GM18873 (cell line): ENCODE measurements around the gene AFP.
"Not testable (repeated sequence)": the region's sequence is repeated elsewhere in the genome, so short reads cannot be mapped to it uniquely, and the experiment has no call there.

ENCODE experiments used
- ATAC-seq: cut with Tn5 transposase; IDR thresholded peaks from one replicate; pipeline ENCODE4 v1.9.1; 2021; ENCODE audit warnings: mild to moderate bottlenecking, moderate library complexity, moderate number of reproducible peaks; ENCODE audit not compliant: unreplicated experiment, low FRiP score

Gene AFP

DNA sequence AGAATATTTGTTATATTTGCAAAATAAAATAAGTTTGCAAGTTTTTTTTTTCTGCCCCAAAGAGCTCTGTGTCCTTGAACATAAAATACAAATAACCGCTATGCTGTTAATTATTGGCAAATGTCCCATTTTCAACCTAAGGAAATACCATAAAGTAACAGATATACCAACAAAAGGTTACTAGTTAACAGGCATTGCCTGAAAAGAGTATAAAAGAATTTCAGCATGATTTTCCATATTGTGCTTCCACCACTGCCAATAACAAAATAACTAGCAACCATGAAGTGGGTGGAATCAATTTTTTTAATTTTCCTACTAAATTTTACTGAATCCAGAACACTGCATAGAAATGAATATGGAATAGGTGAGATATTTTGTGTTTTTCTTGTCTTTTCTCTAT, at the start of gene AFP:
Gene AFP (plus strand): TSS at position 238 of the 400 bp plus-strand sequence. CDS start 42 bp downstream, at position 280.
- no peak for ATAC-seq

DNA sequence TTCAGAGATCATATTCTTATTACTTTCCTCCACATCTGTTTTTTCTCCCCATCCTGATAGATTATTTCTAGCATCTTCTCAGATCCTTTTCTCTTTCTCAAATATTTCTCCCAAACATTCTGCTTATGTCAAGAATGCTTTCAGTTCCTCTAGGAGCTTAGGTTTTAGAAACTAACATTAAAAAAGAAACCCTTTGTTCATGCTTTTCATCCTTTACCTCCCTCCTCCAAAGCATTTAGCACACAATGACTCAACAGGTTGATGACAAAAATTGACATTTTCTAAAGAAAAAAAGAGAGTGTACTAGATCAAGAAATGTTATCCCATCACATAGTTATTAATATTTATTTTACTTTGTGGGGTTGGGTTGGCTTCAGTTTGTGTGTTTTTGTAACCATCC, 48.5 kb upstream of the AFP start:
- ATAC-seq = no peak

DNA sequence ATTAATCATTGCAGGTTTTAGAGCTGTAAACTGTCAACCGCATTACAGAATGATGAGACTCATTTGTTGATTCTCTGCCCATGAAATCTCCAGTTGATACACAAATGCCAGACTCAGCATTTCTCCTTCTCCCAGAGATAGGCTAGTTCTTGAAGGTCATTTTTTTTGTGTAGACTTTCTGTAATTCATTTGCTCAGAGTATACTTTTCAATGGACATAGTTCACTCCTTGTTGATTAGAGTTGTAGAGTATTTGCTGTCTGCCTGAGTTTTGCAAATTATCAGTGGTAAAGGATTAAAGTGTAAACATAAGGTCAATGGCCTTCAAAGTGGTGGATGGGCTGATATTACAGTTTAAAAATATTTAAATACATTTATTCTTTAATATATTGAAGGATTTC, 47.1 kb upstream of the AFP start:
- no peak for ATAC-seq

DNA sequence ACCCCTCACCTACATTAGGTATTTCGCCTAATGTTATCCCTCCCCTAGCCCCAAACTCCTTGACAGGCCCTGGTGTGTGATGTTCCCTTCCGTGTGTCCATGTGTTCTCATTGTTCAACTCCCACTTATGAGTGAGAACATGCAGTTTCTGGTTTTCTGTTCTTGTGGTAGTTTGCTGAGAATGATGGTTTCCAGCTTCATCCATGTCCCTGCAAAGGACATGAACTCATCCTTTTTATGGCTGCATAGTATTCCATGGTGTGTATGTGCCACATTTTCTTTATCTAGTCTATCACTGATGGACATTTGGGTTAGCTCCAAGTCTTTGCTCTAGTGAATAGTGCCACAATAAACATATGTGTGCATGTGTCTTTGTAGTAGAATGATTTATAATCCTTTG, 46.4 kb upstream of the AFP start:
- not testable (repeated sequence) for ATAC-seq

DNA sequence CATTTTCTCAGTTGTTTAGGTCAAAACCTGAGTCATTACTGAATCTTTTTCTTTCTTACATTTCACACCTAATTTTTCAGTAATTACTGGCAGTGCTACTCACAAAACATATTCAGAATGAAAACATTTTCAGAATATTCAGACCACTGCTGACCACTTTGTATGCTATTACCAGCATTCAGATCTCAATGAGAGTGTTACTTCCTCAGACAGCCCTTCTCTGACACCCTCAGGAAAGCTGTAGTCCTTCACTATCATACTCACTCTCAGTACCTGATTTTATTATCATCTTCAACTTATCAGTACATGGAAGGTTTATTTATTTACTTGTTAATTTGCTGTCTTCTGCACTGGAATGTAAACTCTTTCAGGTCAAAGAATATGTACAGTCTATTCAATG, 44.2 kb upstream of the AFP start:
- no peak for ATAC-seq

DNA sequence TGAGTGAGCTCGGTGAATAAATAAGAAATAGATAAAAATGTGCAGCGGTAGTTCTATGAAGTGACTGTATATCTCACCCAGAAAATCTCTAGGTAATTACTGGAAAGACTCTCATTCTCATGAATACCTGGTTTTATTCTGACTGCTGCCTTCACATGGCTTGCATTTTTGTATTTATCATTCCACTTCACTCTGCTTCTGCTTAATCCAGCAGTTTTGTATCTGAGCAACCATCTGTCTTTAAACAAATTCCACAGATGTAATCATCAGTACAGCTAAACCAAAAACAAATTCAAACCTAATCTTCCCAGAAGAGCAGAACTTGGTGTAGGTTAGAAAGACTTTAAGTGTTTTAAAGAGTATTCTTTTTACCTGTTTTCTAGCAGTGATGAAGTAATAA, 43.1 kb upstream of the AFP start:
- no peak for ATAC-seq

DNA sequence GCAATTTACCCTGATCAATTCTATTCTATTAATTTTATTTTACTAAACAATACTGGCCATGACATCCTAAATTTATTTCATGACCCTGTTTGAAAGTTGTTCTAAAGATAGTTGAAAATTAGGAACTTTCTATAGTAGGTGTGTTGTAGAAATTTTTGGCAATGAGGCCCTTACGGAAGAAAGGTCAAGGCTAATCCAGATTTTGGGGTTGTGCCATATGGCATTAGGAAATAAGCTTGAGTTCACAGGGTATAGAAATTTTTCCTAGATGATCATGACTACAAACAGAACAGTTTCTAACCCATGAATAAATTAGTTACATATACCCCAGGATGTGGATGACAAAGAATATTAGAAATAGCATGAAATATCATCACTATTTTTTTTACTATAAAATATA, 39.7 kb upstream of the AFP start:
- no peak for ATAC-seq

DNA sequence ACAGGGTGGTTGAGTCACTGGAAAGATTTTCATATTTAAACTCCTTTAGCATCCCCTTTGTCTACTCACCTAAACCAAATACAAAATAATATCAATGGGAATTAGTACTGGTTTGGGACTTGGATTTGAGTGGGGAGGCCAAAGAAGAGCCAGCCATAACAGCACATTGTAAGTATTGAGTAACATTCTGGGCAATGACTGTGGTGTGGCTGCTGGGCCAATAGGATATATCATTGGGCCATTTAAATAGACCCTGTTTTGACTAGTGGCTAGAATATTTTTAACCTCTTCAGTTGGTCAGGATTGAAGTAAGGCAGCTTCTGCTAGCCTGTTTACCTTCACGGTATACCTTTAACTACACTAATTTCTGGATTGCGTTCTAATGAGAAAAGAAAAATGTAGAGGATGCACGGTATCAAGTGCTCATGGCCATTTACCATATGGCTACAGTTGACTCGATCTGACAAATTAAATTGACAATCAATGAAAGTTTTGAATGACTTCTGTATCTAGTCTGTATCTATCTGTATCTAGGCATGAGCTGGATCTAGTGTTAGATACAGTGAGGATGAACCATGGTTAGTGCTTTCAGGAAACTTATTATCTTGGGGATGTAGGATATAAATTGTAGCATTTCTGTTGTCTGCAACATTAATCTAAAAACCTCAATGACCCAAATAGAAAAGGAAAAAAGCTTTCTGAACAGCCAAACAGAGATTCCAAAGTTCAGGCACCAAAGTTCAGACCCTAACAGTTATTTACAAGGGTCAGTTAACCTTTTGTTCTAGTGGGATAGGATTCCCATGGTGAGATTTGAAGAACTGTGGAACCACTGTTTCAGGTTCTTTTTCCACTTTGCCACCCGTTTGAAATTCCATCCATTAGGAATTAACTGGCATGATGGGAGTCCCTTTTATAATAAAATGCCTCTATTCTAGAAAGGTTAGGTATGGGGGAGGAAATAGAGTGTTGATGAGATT, 38.7 kb upstream of the AFP start:
- ATAC-seq = no peak

DNA sequence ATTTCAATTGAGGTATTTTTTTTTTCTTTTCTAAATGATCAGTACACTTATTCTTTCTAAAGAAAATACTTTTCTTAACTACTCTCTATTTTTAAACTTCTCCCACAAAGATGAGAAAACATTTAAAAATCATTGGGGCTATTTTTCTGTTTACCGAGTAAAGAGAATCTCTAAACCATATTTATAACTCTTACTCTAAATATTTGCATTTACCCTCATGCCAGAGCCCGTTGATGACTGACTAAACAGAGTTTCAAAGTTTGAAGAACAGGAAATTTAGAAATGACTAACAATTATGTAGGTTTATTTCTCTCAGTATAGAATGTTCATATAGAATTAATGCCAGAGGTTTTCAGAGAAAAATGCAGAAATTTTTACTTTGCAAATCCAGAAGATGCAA, 34.6 kb upstream of the AFP start:
- ATAC-seq = no peak

DNA sequence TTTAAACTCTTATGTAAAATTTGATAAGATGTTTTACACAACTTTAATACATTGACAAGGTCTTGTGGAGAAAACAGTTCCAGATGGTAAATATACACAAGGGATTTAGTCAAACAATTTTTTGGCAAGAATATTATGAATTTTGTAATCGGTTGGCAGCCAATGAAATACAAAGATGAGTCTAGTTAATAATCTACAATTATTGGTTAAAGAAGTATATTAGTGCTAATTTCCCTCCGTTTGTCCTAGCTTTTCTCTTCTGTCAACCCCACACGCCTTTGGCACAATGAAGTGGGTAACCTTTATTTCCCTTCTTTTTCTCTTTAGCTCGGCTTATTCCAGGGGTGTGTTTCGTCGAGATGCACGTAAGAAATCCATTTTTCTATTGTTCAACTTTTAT, 32.0 kb upstream of the AFP start, which contains the start of gene ALB:
Gene ALB (plus strand): TSS at position 246 of the 400 bp plus-strand sequence. CDS start 41 bp downstream, at position 287.
- ATAC-seq = no peak

DNA sequence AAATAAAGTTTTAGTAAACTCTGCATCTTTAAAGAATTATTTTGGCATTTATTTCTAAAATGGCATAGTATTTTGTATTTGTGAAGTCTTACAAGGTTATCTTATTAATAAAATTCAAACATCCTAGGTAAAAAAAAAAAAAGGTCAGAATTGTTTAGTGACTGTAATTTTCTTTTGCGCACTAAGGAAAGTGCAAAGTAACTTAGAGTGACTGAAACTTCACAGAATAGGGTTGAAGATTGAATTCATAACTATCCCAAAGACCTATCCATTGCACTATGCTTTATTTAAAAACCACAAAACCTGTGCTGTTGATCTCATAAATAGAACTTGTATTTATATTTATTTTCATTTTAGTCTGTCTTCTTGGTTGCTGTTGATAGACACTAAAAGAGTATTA, 31.6 kb upstream of the AFP start:
- no peak for ATAC-seq

DNA sequence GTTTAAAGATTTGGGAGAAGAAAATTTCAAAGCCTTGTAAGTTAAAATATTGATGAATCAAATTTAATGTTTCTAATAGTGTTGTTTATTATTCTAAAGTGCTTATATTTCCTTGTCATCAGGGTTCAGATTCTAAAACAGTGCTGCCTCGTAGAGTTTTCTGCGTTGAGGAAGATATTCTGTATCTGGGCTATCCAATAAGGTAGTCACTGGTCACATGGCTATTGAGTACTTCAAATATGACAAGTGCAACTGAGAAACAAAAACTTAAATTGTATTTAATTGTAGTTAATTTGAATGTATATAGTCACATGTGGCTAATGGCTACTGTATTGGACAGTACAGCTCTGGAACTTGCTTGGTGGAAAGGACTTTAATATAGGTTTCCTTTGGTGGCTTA, 30.9 kb upstream of the AFP start:
- no peak for ATAC-seq

DNA sequence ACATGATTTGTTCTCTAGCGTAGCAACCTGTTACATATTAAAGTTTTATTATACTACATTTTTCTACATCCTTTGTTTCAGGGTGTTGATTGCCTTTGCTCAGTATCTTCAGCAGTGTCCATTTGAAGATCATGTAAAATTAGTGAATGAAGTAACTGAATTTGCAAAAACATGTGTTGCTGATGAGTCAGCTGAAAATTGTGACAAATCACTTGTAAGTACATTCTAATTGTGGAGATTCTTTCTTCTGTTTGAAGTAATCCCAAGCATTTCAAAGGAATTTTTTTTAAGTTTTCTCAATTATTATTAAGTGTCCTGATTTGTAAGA, 29.5 kb upstream of the AFP start:
- no peak for ATAC-seq

DNA sequence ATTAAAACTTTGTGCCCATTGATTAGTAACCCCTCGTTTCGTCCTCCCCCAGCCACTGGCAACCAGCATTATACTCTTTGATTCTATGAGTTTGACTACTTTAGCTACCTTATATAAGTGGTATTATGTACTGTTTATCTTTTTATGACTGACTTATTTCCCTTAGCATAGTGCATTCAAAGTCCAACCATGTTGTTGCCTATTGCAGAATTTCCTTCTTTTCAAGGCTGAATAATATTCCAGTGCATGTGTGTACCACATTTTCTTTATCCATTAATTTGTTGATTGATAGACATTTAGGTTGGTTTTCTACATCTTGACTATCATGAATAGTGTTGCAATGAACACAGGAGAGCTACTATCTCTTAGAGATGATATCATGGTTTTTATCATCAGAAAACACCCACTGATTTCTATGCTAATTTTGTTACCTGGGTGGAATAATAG, 28.8 kb upstream of the AFP start:
- ATAC-seq = no peak

DNA sequence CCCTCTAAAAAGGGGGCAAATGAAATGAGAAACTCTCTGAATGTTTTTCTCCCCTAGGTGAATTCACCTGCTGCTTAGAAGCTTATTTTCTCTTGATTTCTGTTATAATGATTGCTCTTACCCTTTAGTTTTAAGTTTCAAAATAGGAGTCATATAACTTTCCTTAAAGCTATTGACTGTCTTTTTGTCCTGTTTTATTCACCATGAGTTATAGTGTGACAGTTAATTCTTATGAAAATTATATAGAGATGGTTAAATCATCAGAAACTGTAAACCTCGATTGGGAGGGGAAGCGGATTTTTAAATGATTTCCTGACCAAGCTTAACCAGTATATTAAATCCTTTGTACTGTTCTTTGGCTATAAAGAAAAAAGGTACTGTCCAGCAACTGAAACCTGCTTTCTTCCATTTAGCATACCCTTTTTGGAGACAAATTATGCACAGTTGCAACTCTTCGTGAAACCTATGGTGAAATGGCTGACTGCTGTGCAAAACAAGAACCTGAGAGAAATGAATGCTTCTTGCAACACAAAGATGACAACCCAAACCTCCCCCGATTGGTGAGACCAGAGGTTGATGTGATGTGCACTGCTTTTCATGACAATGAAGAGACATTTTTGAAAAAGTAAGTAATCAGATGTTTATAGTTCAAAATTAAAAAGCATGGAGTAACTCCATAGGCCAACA, 27.7 kb upstream of the AFP start:
- no peak for ATAC-seq

DNA sequence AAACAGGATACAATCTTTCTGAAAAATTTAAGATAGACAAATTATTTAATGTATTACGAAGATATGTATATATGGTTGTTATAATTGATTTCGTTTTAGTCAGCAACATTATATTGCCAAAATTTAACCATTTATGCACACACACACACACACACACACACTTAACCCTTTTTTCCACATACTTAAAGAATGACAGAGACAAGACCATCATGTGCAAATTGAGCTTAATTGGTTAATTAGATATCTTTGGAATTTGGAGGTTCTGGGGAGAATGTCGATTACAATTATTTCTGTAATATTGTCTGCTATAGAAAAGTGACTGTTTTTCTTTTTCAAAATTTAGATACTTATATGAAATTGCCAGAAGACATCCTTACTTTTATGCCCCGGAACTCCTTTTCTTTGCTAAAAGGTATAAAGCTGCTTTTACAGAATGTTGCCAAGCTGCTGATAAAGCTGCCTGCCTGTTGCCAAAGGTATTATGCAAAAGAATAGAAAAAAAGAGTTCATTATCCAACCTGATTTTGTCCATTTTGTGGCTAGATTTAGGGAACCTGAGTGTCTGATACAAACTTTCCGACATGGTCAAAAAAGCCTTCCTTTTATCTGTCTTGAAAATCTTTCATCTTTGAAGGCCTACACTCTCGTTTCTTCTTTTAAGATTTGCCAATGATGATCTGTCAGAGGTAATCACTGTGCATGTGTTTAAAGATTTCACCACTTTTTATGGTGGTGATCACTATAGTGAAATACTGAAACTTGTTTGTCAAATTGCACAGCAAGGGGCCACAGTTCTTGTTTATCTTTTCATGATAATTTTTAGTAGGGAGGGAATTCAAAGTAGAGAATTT, 26.8 kb upstream of the AFP start:
- ATAC-seq = no peak

DNA sequence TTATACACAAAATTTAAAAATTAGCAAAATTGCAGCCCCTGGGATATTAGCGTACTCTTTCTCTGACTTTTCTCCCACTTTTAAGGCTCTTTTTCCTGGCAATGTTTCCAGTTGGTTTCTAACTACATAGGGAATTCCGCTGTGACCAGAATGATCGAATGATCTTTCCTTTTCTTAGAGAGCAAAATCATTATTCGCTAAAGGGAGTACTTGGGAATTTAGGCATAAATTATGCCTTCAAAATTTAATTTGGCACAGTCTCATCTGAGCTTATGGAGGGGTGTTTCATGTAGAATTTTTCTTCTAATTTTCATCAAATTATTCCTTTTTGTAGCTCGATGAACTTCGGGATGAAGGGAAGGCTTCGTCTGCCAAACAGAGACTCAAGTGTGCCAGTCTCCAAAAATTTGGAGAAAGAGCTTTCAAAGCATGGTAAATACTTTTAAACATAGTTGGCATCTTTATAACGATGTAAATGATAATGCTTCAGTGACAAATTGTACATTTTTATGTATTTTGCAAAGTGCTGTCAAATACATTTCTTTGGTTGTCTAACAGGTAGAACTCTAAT, 26.0 kb upstream of the AFP start:
- no peak for ATAC-seq

DNA sequence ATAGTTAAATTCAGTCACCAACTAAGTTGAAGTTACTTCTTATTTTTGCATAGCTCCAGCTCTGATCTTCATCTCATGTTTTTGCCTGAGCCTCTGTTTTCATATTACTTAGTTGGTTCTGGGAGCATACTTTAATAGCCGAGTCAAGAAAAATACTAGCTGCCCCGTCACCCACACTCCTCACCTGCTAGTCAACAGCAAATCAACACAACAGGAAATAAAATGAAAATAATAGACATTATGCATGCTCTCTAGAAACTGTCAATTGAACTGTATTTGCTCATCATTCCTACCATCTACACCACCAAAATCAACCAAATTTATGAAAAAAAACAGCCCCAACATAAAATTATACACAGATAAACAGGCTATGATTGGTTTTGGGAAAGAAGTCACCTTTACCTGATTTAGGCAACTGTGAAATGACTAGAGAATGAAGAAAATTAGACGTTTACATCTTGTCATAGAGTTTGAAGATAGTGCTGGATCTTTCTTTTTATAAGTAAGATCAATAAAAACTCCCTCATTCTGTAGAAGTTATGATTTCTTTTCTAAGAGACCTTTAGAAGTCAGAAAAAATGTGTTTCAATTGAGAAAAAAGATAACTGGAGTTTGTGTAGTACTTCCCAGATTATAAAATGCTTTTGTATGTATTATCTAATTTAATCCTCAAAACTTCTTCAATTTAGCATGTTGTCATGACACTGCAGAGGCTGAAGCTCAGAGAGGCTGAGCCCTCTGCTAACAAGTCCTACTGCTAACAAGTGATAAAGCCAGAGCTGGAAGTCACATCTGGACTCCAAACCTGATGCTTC, 24.9 kb upstream of the AFP start:
- ATAC-seq = no peak

DNA sequence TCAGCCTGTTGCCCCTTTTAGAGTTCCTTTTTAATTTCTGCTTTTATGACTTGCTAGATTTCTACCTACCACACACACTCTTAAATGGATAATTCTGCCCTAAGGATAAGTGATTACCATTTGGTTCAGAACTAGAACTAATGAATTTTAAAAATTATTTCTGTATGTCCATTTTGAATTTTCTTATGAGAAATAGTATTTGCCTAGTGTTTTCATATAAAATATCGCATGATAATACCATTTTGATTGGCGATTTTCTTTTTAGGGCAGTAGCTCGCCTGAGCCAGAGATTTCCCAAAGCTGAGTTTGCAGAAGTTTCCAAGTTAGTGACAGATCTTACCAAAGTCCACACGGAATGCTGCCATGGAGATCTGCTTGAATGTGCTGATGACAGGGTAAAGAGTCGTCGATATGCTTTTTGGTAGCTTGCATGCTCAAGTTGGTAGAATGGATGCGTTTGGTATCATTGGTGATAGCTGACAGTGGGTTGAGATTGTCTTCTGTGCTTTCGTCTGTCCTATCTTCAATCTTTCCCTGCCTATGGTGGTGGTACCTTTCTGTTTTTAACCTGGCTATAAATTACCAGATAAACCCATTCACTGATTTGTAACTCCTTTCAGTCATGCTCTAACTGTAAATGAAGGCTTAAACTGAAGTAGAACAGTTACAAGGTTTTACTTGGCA, 24.1 kb upstream of the AFP start:
- no peak for ATAC-seq
